HEK293 (cell line): ENCODE data around the gene CEP68.
A peak's percentile ranks its signal among the peaks of the same experiment; 100 is the strongest.

Experiments
- EGR2 ChIP-seq: fragments of 450-650 bp; formaldehyde crosslinking; IDR thresholded peaks from 2 replicates; pipeline ENCODE4 v1.5.1; 2016; ENCODE audit warnings: low read depth, missing biosample characterization, missing genetic modification characterization
- GLIS2 ChIP-seq: fragments of 450-650 bp; formaldehyde crosslinking; IDR thresholded peaks from 2 replicates; pipeline ENCODE4 v1.5.1; 2016; ENCODE audit warnings: missing biosample characterization, missing genetic modification characterization
- HOXC10 ChIP-seq: sonication (generic); formaldehyde crosslinking; IDR thresholded peaks from 2 replicates; pipeline ENCODE4 v1.8.1; 2023; ENCODE audit warnings: mild to moderate bottlenecking, missing genetic modification reagents
- KLF8 ChIP-seq: fragments of 450-650 bp; formaldehyde crosslinking; IDR thresholded peaks from 2 replicates; pipeline ENCODE4 v1.5.1; 2016; ENCODE audit warnings: missing biosample characterization, missing genetic modification characterization
- PRDM1 ChIP-seq: fragments of 450-650 bp; formaldehyde crosslinking; IDR thresholded peaks from 2 replicates; pipeline ENCODE4; 2016; ENCODE audit warnings: missing biosample characterization, missing genetic modification characterization
- SCRT1 ChIP-seq: fragments of 450-650 bp; formaldehyde crosslinking; IDR thresholded peaks from 2 replicates; pipeline ENCODE4 v1.5.1; 2016; ENCODE audit warnings: missing biosample characterization, missing genetic modification characterization, borderline replicate concordance
- WT1 ChIP-seq: fragments of 450-650 bp; formaldehyde crosslinking; IDR thresholded peaks from 2 replicates; pipeline ENCODE4 v1.5.1; 2016; ENCODE audit warnings: missing biosample characterization, missing genetic modification characterization
- ZBTB1 ChIP-seq: fragments of 450-650 bp; formaldehyde crosslinking; IDR thresholded peaks from 2 replicates; pipeline ENCODE4 v1.5.1; 2016; ENCODE audit warnings: missing biosample characterization, missing genetic modification characterization
- ZBTB20 ChIP-seq: fragments of 450-650 bp; formaldehyde crosslinking; IDR thresholded peaks from 2 replicates; pipeline ENCODE4 v1.5.1; 2016; ENCODE audit warnings: missing biosample characterization, missing genetic modification characterization
- ZFP41 ChIP-seq: fragments of 450-650 bp; formaldehyde crosslinking; IDR thresholded peaks from 2 replicates; pipeline ENCODE4 v1.5.1; 2016; ENCODE audit warnings: missing biosample characterization, missing genetic modification characterization, borderline replicate concordance
- ZIC2 ChIP-seq: fragments of 450-650 bp; formaldehyde crosslinking; IDR thresholded peaks from 2 replicates; pipeline ENCODE4 v1.5.1; 2016; ENCODE audit warnings: missing biosample characterization, missing genetic modification characterization
- ZNF114 ChIP-seq: fragments of 450-650 bp; formaldehyde crosslinking; IDR thresholded peaks from 2 replicates; pipeline ENCODE4 v1.5.0; 2017; ENCODE audit warnings: missing biosample characterization, missing genetic modification characterization
- ZNF132 ChIP-seq: fragments of 450-650 bp; formaldehyde crosslinking; IDR thresholded peaks from 2 replicates; pipeline ENCODE4 v1.5.1; 2017; ENCODE audit warnings: missing biosample characterization, missing genetic modification characterization, borderline replicate concordance
- ZNF155 ChIP-seq: fragments of 450-650 bp; formaldehyde crosslinking; IDR thresholded peaks from 2 replicates; pipeline ENCODE4 v1.5.1; 2016; ENCODE audit warnings: missing biosample characterization, missing genetic modification characterization
- ZNF274 ChIP-seq, 2 experiments: fragments of 200-500 bp in 1 of 2; fragments of 450-650 bp in 1 of 2; sonication (Bioruptor generic) in 1 of 2; formaldehyde crosslinking in 1 of 2; IDR thresholded peaks; 2 replicates each; pipeline versions ENCODE4 v1.5.1 to v1.6.1; 2014 to 2016; ENCODE audit warnings: borderline replicate concordance in 1 of 2, inconsistent platforms in 1 of 2, low read length in 1 of 2, missing biosample characterization in 1 of 2, missing genetic modification characterization in 1 of 2
- ZNF354C ChIP-seq: fragments of 450-650 bp; formaldehyde crosslinking; IDR thresholded peaks from 2 replicates; pipeline ENCODE4 v1.5.1; 2016; ENCODE audit warnings: missing biosample characterization, missing genetic modification characterization, low read depth, borderline replicate concordance
- ZNF366 ChIP-seq: fragments of 450-650 bp; formaldehyde crosslinking; conservative IDR thresholded peaks from 2 replicates; pipeline ENCODE4 v1.5.1; 2016; ENCODE audit warnings: missing biosample characterization, missing genetic modification characterization
- ZNF510 ChIP-seq: fragments of 450-650 bp; formaldehyde crosslinking; IDR thresholded peaks from 2 replicates; pipeline ENCODE4 v1.5.1; 2018; ENCODE audit warnings: mild to moderate bottlenecking, missing genetic modification characterization, missing biosample characterization; ENCODE audit not compliant: insufficient replicate concordance
- ZNF521 ChIP-seq: fragments of 450-650 bp; formaldehyde crosslinking; IDR thresholded peaks from 2 replicates; pipeline ENCODE4 v1.5.1; 2017; ENCODE audit warnings: missing biosample characterization, mild to moderate bottlenecking, missing genetic modification characterization
- ZNF621 ChIP-seq: fragments of 450-650 bp; formaldehyde crosslinking; IDR thresholded peaks from 2 replicates; pipeline ENCODE4 v1.5.1; 2017; ENCODE audit warnings: missing biosample characterization, missing genetic modification characterization
- ZNF677 ChIP-seq: fragments of 450-650 bp; IDR thresholded peaks from 2 replicates; pipeline ENCODE4 v1.5.0; 2018; ENCODE audit warnings: missing biosample characterization, mild to moderate bottlenecking, missing genetic modification characterization, moderate library complexity
- ZNF768 ChIP-seq: fragments of 450-650 bp; formaldehyde crosslinking; IDR thresholded peaks from 2 replicates; pipeline ENCODE4 v1.5.1; 2018; ENCODE audit warnings: missing biosample characterization, mild to moderate bottlenecking, missing genetic modification characterization
- ZNF777 ChIP-seq: fragments of 450-650 bp; formaldehyde crosslinking; IDR thresholded peaks from 2 replicates; pipeline ENCODE4 v1.5.1; 2017; ENCODE audit warnings: missing biosample characterization, missing genetic modification characterization, borderline replicate concordance
- ZXDB ChIP-seq: fragments of 450-650 bp; formaldehyde crosslinking; IDR thresholded peaks from 2 replicates; pipeline ENCODE4 v1.5.1; 2016; ENCODE audit warnings: missing biosample characterization, missing genetic modification characterization
- TF ChIP-seq, protein P1 (sequence below): fragments of 450-650 bp; formaldehyde crosslinking; IDR thresholded peaks from 2 replicates; pipeline ENCODE4 v1.5.1; 2016; ENCODE audit warnings: missing biosample characterization, missing genetic modification characterization, low read depth
- TF ChIP-seq, protein P2 (sequence below): fragments of 450-650 bp; formaldehyde crosslinking; IDR thresholded peaks from 2 replicates; pipeline ENCODE4 v1.5.1; 2016; ENCODE audit warnings: missing biosample characterization, missing genetic modification characterization
- TF ChIP-seq, protein P3 (sequence below): fragments of 450-650 bp; formaldehyde crosslinking; IDR thresholded peaks from 2 replicates; pipeline ENCODE4 v1.5.1; 2016; ENCODE audit warnings: missing biosample characterization, missing genetic modification characterization
- TF ChIP-seq, protein P4 (sequence below): fragments of 450-650 bp; formaldehyde crosslinking; IDR thresholded peaks from 2 replicates; pipeline ENCODE4 v1.5.1; 2016; ENCODE audit warnings: missing biosample characterization, missing genetic modification characterization
- TF ChIP-seq, protein P5 (sequence below): fragments of 450-650 bp; formaldehyde crosslinking; IDR thresholded peaks from 2 replicates; pipeline ENCODE4 v1.5.1; 2016; ENCODE audit warnings: missing biosample characterization, missing genetic modification characterization
- TF ChIP-seq, protein P6 (sequence below): fragments of 450-650 bp; formaldehyde crosslinking; IDR thresholded peaks from 2 replicates; pipeline ENCODE4 v1.5.1; 2017; ENCODE audit warnings: missing biosample characterization, missing genetic modification characterization

Gene CEP68

DNA sequence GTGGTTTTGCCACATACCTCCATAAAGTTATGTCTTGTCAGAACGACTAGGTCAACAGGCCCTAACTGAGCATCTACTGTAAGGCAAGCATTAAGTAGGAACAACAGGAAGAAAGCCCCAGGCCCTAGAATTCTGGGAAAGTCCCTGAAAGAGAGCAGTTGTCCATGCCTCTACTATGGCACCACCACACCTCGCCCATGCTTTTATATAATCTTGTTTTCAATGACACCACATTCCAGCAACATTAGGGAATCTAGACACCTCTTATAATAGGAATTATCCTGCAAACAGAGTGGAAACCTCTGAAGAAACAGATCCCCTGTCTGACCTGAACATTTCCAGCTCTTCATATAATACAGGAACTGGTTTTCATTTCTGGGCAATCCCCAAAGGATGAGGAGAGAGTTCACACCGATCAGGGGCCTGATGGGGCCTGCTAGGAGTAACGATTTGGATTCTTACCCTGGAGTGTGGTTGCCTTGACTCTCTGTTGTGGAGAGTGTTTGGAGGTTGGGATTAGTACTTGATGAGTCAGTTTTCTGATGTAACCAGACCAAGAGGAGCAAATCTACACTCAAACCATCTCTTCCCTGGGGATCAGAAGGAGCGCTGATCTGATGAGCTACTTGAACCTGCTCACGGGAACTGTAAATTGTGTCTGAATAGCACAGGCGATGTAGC lies 31.9 kb upstream of the CEP68 start (continued):
- TF ChIP-seq, protein P1, sequence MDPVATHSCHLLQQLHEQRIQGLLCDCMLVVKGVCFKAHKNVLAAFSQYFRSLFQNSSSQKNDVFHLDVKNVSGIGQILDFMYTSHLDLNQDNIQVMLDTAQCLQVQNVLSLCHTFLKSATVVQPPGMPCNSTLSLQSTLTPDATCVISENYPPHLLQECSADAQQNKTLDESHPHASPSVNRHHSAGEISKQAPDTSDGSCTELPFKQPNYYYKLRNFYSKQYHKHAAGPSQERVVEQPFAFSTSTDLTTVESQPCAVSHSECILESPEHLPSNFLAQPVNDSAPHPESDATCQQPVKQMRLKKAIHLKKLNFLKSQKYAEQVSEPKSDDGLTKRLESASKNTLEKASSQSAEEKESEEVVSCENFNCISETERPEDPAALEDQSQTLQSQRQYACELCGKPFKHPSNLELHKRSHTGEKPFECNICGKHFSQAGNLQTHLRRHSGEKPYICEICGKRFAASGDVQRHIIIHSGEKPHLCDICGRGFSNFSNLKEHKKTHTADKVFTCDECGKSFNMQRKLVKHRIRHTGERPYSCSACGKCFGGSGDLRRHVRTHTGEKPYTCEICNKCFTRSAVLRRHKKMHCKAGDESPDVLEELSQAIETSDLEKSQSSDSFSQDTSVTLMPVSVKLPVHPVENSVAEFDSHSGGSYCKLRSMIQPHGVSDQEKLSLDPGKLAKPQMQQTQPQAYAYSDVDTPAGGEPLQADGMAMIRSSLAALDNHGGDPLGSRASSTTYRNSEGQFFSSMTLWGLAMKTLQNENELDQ (tag by site-specific recombination) = no peak
- TF ChIP-seq, protein P2, sequence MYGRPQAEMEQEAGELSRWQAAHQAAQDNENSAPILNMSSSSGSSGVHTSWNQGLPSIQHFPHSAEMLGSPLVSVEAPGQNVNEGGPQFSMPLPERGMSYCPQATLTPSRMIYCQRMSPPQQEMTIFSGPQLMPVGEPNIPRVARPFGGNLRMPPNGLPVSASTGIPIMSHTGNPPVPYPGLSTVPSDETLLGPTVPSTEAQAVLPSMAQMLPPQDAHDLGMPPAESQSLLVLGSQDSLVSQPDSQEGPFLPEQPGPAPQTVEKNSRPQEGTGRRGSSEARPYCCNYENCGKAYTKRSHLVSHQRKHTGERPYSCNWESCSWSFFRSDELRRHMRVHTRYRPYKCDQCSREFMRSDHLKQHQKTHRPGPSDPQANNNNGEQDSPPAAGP (tag by site-specific recombination) = no peak
- TF ChIP-seq ZBTB1 (no peak), ZNF155 (no peak), ZFP41 (no peak), ZBTB20 (tag by site-specific recombination) (0 out of 2 replicates have a peak, but pooled peaks have one; percentile 38), WT1 (no peak), HOXC10 (no peak), ZNF510 (tag by site-specific recombination) (no peak), ZXDB (tag by site-specific recombination) (0 out of 2 replicates have a peak, but pooled peaks have one; percentile 28), KLF8 (tag by site-specific recombination) (no peak), ZNF274 (IDR thresholded peaks at IDR 0.05; ENCODE audit: low read length) (no peak), ZNF274 (tag by site-specific recombination; IDR thresholded peaks at IDR 0.05; ENCODE audit: borderline replicate concordance) (no peak), EGR2 (tag by site-specific recombination) (no peak), ZNF768 (tag by site-specific recombination) (no peak), ZNF777 (tag by site-specific recombination) (no peak), ZNF677 (no peak), GLIS2 (tag by site-specific recombination) (no peak), ZNF354C (tag by site-specific recombination) (no peak), ZIC2 (no peak), ZNF366 (tag by site-specific recombination) (0 out of 2 replicates have a peak, but pooled peaks have one; percentile 21), SCRT1 (tag by site-specific recombination) (no peak), ZNF621 (no peak), PRDM1 (no peak), ZNF132 (tag by site-specific recombination) (no peak), ZNF521 (tag by site-specific recombination) (no peak), ZNF114 (tag by site-specific recombination) (no peak)
- TF ChIP-seq, protein P3, sequence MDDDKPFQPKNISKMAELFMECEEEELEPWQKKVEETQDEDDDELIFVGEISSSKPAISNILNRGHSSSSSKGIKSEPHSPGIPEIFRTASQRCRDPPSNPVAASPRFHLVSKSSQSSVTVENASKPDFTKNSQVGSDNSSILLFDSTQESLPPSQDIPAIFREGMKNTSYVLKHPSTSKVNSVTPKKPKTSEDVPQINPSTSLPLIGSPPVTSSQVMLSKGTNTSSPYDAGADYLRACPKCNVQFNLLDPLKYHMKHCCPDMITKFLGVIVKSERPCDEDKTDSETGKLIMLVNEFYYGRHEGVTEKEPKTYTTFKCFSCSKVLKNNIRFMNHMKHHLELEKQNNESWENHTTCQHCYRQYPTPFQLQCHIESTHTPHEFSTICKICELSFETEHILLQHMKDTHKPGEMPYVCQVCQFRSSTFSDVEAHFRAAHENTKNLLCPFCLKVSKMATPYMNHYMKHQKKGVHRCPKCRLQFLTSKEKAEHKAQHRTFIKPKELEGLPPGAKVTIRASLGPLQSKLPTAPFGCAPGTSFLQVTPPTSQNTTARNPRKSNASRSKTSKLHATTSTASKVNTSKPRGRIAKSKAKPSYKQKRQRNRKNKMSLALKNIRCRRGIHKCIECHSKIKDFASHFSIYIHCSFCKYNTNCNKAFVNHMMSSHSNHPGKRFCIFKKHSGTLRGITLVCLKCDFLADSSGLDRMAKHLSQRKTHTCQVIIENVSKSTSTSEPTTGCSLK (tag by site-specific recombination) = no peak
- TF ChIP-seq, protein P4, sequence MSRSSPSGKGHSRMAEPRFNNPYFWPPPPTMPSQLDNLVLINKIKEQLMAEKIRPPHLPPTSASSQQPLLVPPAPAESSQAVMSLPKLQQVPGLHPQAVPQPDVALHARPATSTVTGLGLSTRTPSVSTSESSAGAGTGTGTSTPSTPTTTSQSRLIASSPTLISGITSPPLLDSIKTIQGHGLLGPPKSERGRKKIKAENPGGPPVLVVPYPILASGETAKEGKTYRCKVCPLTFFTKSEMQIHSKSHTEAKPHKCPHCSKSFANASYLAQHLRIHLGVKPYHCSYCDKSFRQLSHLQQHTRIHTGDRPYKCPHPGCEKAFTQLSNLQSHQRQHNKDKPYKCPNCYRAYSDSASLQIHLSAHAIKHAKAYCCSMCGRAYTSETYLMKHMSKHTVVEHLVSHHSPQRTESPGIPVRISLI = no peak
- TF ChIP-seq, protein P5, sequence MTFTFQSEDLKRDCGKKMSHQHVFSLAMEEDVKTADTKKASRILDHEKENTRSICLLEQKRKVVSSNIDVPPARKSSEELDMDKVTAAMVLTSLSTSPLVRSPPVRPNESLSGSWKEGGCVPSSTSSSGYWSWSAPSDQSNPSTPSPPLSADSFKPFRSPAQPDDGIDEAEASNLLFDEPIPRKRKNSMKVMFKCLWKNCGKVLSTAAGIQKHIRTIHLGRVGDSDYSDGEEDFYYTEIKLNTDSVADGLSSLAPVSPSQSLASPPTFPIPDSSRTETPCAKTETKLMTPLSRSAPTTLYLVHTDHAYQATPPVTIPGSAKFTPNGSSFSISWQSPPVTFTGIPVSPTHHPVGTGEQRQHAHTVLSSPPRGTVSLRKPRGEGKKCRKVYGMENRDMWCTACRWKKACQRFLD (tag by site-specific recombination) = no peak
- TF ChIP-seq, protein P6, sequence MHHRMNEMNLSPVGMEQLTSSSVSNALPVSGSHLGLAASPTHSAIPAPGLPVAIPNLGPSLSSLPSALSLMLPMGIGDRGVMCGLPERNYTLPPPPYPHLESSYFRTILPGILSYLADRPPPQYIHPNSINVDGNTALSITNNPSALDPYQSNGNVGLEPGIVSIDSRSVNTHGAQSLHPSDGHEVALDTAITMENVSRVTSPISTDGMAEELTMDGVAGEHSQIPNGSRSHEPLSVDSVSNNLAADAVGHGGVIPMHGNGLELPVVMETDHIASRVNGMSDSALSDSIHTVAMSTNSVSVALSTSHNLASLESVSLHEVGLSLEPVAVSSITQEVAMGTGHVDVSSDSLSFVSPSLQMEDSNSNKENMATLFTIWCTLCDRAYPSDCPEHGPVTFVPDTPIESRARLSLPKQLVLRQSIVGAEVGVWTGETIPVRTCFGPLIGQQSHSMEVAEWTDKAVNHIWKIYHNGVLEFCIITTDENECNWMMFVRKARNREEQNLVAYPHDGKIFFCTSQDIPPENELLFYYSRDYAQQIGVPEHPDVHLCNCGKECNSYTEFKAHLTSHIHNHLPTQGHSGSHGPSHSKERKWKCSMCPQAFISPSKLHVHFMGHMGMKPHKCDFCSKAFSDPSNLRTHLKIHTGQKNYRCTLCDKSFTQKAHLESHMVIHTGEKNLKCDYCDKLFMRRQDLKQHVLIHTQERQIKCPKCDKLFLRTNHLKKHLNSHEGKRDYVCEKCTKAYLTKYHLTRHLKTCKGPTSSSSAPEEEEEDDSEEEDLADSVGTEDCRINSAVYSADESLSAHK = no peak
